ENCODE measurements around the gene DIPK1B. TPM values are rescaled to one million over a fixed set of nuclear protein-coding genes. Genes with fewer than 3 reads are reported as not detected.

The DIPK1B gene
- total RNA-seq, 2 donors from 2014 or later, result 45.1 to 45.7 TPM

DNA sequence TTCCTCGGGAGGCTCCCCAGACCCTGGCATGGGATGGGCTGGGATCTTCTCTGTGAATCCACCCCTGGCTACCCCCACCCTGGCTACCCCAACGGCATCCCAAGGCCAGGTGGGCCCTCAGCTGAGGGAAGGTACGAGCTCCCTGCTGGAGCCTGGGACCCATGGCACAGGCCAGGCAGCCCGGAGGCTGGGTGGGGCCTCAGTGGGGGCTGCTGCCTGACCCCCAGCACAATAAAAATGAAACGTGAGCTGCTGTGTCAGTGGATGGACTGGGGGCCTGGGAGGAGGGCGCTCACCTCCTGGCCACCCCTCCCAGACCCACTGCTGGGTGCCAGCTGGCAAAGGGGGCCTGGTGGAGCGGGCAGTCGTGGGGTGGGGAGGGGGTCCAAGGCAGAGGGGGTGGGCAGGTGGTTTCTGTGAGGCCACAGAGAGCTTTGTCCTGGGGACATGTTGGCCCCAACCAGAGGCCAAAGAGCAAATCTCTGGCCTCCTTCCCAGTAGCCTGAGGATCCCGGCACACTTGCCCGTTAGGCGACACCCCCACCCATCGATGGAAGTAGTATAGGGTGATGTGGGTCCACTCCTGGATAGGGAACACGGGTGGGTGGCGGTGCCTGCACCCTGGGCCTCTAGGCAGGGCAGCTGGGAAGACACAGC, 39.8 kb upstream of the DIPK1B start:
- H3K36me3 ChIP-seq, result peaks cover 55% of the 10 kb centered on the region
- TF ChIP-seq CTCF (IDR thresholded peaks at IDR 0.05), result no peak
- no peak for DNase-seq (ENCODE audit: low spot score)
- peak overlapping the region; percentile 43 to 45 for H3K27ac ChIP-seq
- H3K9me3 ChIP-seq, result no peaks in the 10 kb centered on the region
- H3K4me1 ChIP-seq, result peaks cover 0 to 26% of the 10 kb centered on the region in 2 donors
- H3K27me3 ChIP-seq, result no peaks in the 10 kb centered on the region
- H3K4me3 ChIP-seq, result no peak overlapping the region

GRCh38 chr9:136673088-136673974, 39.0 kb upstream of the DIPK1B start:
- H3K4me3 ChIP-seq, result no peak overlapping the region
- H3K4me1 ChIP-seq, result peaks cover 0 to 33% of the 10 kb centered on the region in 2 donors
- no peaks in the 10 kb centered on the region for H3K27me3 ChIP-seq
- H3K9me3 ChIP-seq, result no peaks in the 10 kb centered on the region
- H3K27ac ChIP-seq, result peak overlapping the region in 1 of 2 donors; percentile 45
- no peak for DNase-seq (ENCODE audit: low spot score)
- no peak for TF ChIP-seq CTCF (IDR thresholded peaks at IDR 0.05)
- peaks cover 47% of the 10 kb centered on the region for H3K36me3 ChIP-seq

GRCh38 chr9:136673975-136674785, 38.2 kb upstream of the DIPK1B start:
- DNase-seq (ENCODE audit: low spot score), result no peak
- peak overlapping the region in 1 of 2 donors; percentile 45 for H3K27ac ChIP-seq

GRCh38 chr9:136674786-136675349, 37.5 kb upstream of the DIPK1B start:
- DNase-seq (ENCODE audit: low spot score), result no peak
- no peak for TF ChIP-seq CTCF (IDR thresholded peaks at IDR 0.05)

More at GRCh38 chr9:136673975-136674785, 38.2 kb upstream of the DIPK1B start:
- Histone ChIP-seq H3K4me1 (peaks cover 0 to 37% of the 10 kb centered on the region in 2 donors), H3K27me3 (no peaks in the 10 kb centered on the region), H3K9me3 (no peaks in the 10 kb centered on the region), H3K36me3 (peaks cover 40% of the 10 kb centered on the region), H3K4me3 (no peak overlapping the region)
- TF ChIP-seq CTCF (IDR thresholded peaks at IDR 0.05), result no peak

More at GRCh38 chr9:136674786-136675349, 37.5 kb upstream of the DIPK1B start:
- Histone ChIP-seq H3K4me3 (no peak overlapping the region), H3K36me3 (peaks cover 33% of the 10 kb centered on the region), H3K27me3 (no peaks in the 10 kb centered on the region), H3K27ac (no peak overlapping the region), H3K4me1 (peaks cover 0 to 41% of the 10 kb centered on the region in 2 donors), H3K9me3 (no peaks in the 10 kb centered on the region)

Measured in right atrium auricular region (tissue), 2 donors.